Measurements from ENCODE around the gene CHML.

Gene CHML

DNA sequence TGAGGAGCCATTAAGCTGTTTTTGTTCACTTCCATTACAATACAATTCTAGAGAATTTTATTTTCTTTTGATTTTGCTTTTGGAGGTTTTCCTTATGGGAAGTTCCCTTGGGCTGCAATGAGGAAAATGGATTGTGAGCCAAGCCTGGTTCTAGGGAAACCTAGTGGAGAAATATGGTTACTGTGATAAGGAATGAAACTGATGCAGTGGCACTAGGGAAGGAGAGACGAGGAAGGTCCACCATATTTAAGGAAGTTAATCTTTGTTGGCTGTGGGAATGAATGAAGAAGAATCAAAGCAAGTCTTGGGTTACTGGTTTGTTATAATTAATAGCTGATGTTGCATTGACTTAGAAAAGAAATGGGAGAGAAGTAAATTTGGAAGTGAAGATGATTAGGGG lies 28.4 kb downstream of the CHML start:
- no peak overlapping the region for H3K4me3 ChIP-seq (ENCODE audit: low read length)
- DNase-seq (ENCODE audit: low read depth): no peak
- TF ChIP-seq, protein P1, sequence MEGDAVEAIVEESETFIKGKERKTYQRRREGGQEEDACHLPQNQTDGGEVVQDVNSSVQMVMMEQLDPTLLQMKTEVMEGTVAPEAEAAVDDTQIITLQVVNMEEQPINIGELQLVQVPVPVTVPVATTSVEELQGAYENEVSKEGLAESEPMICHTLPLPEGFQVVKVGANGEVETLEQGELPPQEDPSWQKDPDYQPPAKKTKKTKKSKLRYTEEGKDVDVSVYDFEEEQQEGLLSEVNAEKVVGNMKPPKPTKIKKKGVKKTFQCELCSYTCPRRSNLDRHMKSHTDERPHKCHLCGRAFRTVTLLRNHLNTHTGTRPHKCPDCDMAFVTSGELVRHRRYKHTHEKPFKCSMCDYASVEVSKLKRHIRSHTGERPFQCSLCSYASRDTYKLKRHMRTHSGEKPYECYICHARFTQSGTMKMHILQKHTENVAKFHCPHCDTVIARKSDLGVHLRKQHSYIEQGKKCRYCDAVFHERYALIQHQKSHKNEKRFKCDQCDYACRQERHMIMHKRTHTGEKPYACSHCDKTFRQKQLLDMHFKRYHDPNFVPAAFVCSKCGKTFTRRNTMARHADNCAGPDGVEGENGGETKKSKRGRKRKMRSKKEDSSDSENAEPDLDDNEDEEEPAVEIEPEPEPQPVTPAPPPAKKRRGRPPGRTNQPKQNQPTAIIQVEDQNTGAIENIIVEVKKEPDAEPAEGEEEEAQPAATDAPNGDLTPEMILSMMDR (conservative IDR thresholded peaks at IDR 0.05; ENCODE audit: low read length): no peak

DNA sequence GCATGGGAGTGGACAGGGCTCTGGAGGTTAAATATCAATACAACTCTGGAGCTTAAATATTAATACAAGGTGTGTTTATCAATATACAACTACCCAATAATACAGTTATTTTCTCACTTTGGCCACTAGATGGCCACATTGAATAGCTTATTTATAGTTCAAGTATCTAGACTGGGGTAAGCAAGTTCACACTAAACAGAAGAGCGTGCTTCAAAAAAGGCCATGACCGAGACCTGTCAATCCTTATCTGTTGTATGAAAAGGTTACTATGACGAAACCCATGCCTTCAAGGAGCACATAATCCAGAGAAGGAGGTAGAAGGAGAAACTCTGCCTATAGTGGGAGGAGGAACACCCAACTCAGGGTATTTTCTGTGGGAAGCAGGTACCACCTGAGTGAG lies 29.1 kb downstream of the CHML start:
- TF ChIP-seq, protein P1 (conservative IDR thresholded peaks at IDR 0.05; ENCODE audit: low read length): peak; percentile 72
- no peak overlapping the region for H3K4me3 ChIP-seq (ENCODE audit: low read length)
- DNase-seq (ENCODE audit: low read depth): peak; percentile 70

DNA sequence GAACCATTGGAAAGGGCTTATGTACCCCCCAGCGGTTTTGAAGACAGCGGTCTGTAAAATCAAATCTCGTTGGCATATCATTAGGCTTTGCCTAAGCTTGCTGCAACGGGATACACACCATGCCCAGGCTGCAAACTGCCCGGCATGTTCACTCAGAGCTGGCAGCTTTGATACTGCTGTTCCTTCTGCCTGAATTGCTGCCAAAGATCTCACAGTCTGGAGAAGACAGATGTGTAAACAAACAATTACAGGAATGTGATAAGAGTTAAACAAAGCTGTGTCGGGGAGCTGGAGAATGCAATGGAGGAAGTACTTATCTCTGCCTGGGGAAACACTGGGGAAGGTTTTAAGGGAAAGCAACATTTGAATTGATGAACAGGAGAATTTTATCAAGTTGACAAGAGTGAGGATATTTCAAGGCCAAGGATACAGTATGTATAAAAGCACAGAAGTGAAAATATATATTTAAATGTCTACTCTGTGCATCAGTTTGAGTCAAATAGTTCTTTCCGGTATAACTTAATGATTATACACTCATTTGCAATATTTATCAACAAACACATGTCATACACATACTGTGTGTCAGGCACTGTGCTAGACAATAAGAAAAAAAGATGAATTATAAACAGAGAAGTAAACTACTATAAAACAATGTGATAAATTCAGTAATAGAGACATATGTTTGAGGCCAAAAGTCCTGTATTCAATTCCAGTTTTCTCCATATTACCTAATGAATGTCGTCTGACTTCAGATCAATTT lies 29.9 kb downstream of the CHML start:
- TF ChIP-seq, protein P1 (conservative IDR thresholded peaks at IDR 0.05; ENCODE audit: low read length): no peak
- no peak overlapping the region for H3K4me3 ChIP-seq (ENCODE audit: low read length)
- DNase-seq (ENCODE audit: low read depth): no peak

DNA sequence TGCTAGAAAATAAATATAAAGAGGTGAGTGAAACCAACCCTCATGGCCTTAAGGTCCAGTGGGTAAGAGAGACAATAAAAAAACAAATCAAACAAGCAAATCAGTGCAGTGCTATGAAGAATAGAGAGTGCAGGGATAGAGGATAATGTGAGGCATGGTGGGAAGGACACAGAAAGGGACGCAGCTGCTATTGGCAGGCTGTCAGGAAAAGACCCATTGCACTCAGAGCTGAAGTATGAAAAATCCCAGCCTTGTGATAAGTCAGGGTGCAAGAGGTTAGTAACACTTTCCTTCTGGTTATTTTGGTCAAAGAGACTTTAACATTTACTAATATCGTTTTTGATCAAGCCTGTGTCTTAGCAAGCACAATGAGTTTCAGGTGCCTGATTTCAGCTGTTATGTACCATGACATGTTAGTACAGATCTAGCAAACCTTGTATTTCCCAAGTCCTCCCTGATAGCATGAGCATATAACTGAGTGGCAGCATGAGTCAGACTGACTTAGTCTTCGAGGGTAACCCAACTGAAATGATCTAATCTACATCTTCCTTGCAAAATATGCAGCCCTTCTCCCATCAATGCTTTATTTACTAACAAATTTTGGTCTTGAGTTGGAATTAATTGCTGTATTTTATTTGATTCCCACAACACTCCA lies 31.7 kb downstream of the CHML start:
- TF ChIP-seq, protein P1 (conservative IDR thresholded peaks at IDR 0.05; ENCODE audit: low read length): no peak
- peak; percentile 28 for DNase-seq (ENCODE audit: low read depth)
- H3K4me3 ChIP-seq (ENCODE audit: low read length): no peak overlapping the region

DNA sequence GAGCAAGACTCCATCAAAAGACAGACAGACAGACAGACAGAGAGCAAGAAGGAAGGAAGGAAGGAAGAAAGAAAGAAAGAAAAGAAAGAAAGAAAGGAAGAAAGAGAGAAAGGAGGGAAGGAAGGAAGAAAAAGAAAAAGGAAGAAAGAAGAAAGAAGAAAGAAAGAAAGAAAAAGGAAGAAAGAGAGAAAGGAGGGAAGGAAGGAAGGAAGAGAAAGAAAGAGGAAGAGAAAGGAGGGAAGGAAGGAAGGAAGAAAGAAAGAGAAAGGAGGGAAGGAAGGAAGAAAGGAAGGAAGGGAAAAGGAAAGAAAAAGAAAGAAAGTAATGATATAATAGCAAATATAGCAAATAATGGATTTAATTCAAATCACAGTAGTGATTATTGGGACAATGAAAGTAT lies 32.7 kb downstream of the CHML start:
- no peak overlapping the region for H3K4me3 ChIP-seq (ENCODE audit: low read length)
- DNase-seq (ENCODE audit: low read depth): no peak
- TF ChIP-seq, protein P1 (conservative IDR thresholded peaks at IDR 0.05; ENCODE audit: low read length): no peak

DNA sequence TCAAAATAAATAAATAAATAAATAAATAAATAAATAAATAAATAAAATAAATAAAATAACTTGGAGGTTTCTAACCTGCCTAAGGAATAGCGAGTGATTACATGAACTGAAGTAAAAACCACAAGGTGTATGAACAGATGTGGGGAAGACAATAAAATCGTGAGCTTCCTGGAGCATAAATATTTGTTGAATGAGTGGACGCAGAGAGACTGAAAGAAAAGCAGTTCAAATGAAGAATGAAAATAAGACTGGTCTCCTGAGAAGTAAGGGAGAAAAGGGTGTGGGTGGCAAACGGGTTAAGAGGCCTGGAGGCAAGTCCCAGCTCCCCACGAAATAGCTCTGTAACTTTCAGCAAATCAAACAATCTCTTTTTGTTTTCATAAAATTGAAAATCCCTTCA lies 33.6 kb downstream of the CHML start:
- no peak overlapping the region for H3K4me3 ChIP-seq (ENCODE audit: low read length)
- DNase-seq (ENCODE audit: low read depth): no peak
- TF ChIP-seq, protein P1 (conservative IDR thresholded peaks at IDR 0.05; ENCODE audit: low read length): no peak

Data from AG10803 (cell line).